Stimulated activated CD8-positive, alpha-beta memory T cell treated with anti-CD3 and anti-CD28 coated beads, Interleukin-15, amount 100 ng/mL, for 48 hours (primary cell): ENCODE measurements around the gene RSAD2.
"Not testable (repeated sequence)": the region's sequence is repeated elsewhere in the genome, so short reads cannot be mapped to it uniquely, and the experiment has no call there.

Source experiments
- DNase-seq, 2 donors: peaks; one replicate each; pipeline ENCODE4 v3.0.0-alpha.2; 2020; ENCODE audit warnings: low read depth in 2 of 2

The RSAD2 gene

GRCh38 chr2:6926071-6926732 is 48.6 kb downstream of the RSAD2 start:
- no peak for DNase-seq

- DNase-seq: no peak
These were observed 49.6 kb downstream of the RSAD2 start for GRCh38 chr2:6927186-6927585.

GRCh38 chr2:6927753-6928152 is 50.2 kb downstream of the RSAD2 start:
- no peak for DNase-seq

GRCh38 chr2:6928452-6928851 is 50.9 kb downstream of the RSAD2 start:
- DNase-seq: no peak

GRCh38 chr2:6929196-6929819 is 51.7 kb downstream of the RSAD2 start:
- no peak for DNase-seq

GRCh38 chr2:6930923-6931647 is 53.5 kb downstream of the RSAD2 start:
- no peak for DNase-seq

- DNase-seq: no peak
These were observed 54.2 kb downstream of the RSAD2 start for GRCh38 chr2:6931753-6932152.

GRCh38 chr2:6932206-6932605 is 54.6 kb downstream of the RSAD2 start:
- DNase-seq: no peak

GRCh38 chr2:6932828-6933227 is 55.3 kb downstream of the RSAD2 start:
- no peak for DNase-seq

- no peak for DNase-seq
These were observed 56.3 kb downstream of the RSAD2 start for GRCh38 chr2:6933911-6934310.

- DNase-seq: no peak
These were observed 56.8 kb downstream of the RSAD2 start for GRCh38 chr2:6934345-6934744.

GRCh38 chr2:6934758-6935651 is 57.4 kb downstream of the RSAD2 start:
- no peak for DNase-seq

- not testable (repeated sequence) for DNase-seq
These were observed 58.1 kb downstream of the RSAD2 start for GRCh38 chr2:6935652-6936020.

- no peak for DNase-seq
These were observed 59.6 kb downstream of the RSAD2 start for GRCh38 chr2:6937157-6937556.

- no peak for DNase-seq
These were observed 60.0 kb downstream of the RSAD2 start for GRCh38 chr2:6937582-6937981.

GRCh38 chr2:6939071-6939470 is 61.5 kb downstream of the RSAD2 start:
- no peak for DNase-seq

GRCh38 chr2:6940820-6941219 is 63.2 kb downstream of the RSAD2 start:
- no peak for DNase-seq

- no peak for DNase-seq
These were observed 63.9 kb downstream of the RSAD2 start for GRCh38 chr2:6941299-6942046.

GRCh38 chr2:6942848-6943247 is 65.3 kb downstream of the RSAD2 start:
- DNase-seq: no peak

GRCh38 chr2:6943523-6943922 is 65.9 kb downstream of the RSAD2 start:
- DNase-seq: no peak

- no peak for DNase-seq
These were observed 66.4 kb downstream of the RSAD2 start for GRCh38 chr2:6943971-6944370.
